Liver (tissue), 3 donors: Measurements from ENCODE around the gene KRT1.

Source experiments
- TAF1 ChIP-seq: conservative IDR thresholded peaks from 2 replicates; pipeline ENCODE4 v1.6.1; 2016; ENCODE audit warnings: antibody characterized with exemption, mild to moderate bottlenecking
- TF ChIP-seq, protein P1 (sequence below): fragments of 150-350 bp; IDR thresholded peaks from 2 replicates; pipeline ENCODE4 v1.5.1; 2017; ENCODE audit warnings: improper control_type of control experiment, low read depth, low read length; ENCODE audit not compliant: missing input control
- TF ChIP-seq, protein P2 (sequence below): IDR thresholded peaks from 2 replicates; pipeline ENCODE4 v1.6.1; 2016; ENCODE audit warnings: antibody characterized with exemption
- donor health status: healthy.
- donor health status: healthy.

DNA sequence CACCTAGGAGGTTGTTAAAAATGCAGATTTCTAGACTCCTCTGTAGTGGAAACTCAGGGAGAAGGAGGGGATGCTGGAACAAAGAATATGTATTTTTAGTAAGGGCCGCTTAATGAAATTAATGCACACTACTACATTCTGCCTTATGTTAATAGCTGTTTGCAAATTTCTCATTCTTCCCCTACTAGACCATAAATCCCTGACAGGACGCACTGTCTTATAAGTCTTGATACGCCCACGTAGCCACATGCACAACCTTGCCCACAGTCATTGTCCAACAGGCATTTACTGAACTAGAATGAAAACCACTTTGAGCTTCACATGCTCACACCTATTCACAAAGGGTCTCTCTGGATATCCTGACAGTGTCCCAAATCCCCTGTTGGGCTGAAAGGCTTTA, 38.7 kb downstream of the KRT1 start:
- TF ChIP-seq, protein P1, sequence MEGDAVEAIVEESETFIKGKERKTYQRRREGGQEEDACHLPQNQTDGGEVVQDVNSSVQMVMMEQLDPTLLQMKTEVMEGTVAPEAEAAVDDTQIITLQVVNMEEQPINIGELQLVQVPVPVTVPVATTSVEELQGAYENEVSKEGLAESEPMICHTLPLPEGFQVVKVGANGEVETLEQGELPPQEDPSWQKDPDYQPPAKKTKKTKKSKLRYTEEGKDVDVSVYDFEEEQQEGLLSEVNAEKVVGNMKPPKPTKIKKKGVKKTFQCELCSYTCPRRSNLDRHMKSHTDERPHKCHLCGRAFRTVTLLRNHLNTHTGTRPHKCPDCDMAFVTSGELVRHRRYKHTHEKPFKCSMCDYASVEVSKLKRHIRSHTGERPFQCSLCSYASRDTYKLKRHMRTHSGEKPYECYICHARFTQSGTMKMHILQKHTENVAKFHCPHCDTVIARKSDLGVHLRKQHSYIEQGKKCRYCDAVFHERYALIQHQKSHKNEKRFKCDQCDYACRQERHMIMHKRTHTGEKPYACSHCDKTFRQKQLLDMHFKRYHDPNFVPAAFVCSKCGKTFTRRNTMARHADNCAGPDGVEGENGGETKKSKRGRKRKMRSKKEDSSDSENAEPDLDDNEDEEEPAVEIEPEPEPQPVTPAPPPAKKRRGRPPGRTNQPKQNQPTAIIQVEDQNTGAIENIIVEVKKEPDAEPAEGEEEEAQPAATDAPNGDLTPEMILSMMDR: no peak
- no peak for TF ChIP-seq TAF1
- TF ChIP-seq, protein P2, sequence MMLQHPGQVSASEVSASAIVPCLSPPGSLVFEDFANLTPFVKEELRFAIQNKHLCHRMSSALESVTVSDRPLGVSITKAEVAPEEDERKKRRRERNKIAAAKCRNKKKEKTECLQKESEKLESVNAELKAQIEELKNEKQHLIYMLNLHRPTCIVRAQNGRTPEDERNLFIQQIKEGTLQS: no peak
